GM18951 (cell line): Measurements from ENCODE around the gene HIC1.

ENCODE experiments used
- POLR2A ChIP-seq: IDR thresholded peaks from 4 replicates; pipeline ENCODE4 v1.6.1; 2011; ENCODE audit warnings: mild to moderate bottlenecking; ENCODE audit not compliant: insufficient read length, insufficient read depth; ENCODE audit errors: extremely low read depth
- in situ Hi-C: fragments of 300-500 bp; cut with MboI; formaldehyde crosslinking; loops from one replicate; pipeline ENCODE4 v1.12.0; 2022; ENCODE audit warnings: low sequenced_read_pairs, mixed read lengths, inconsistent platforms; ENCODE audit not compliant: unreplicated experiment

HIC1 gene

GRCh38 chr17:2107050-2107449 is 52.1 kb downstream of the HIC1 start:
- TF ChIP-seq POLR2A, result no peak
- in situ Hi-C loops, result no loop called here

GRCh38 chr17:2107506-2107905 is 52.6 kb downstream of the HIC1 start:
- no peak for TF ChIP-seq POLR2A
- in situ Hi-C loops, result no loop called here

GRCh38 chr17:2108170-2108569 is 53.3 kb downstream of the HIC1 start:
- in situ Hi-C loops, result no loop called here

GRCh38 chr17:2110436-2110835 is 55.5 kb downstream of the HIC1 start:
- in situ Hi-C loops, result no loop called here
- no peak for TF ChIP-seq POLR2A

More at GRCh38 chr17:2108170-2108569, 53.3 kb downstream of the HIC1 start:
- no peak for TF ChIP-seq POLR2A

GRCh38 chr17:2111691-2112090 is 56.8 kb downstream of the HIC1 start:
- no peak for TF ChIP-seq POLR2A
- in situ Hi-C loops, result no loop called here
